Mesenchymal stem cell (in vitro differentiated cells and primary cell): ENCODE data around the gene ARHGAP23.

ENCODE experiments used
- DNase-seq: peaks from one replicate; pipeline ENCODE4 v3.0.0-alpha.2; 2013
- H2AFZ ChIP-seq: one replicate; pipeline ENCODE4 v1.6.1; 2013; ENCODE audit warnings: low read depth, mild to moderate bottlenecking, control low read depth, inconsistent platforms, low read length, moderate library complexity
- H2AK5ac ChIP-seq: 2 replicates; pipeline ENCODE4 v1.6.1; 2013; ENCODE audit warnings: low read length, moderate library complexity, mild to moderate bottlenecking, inconsistent platforms; ENCODE audit not compliant: severe bottlenecking
- H2BK120ac ChIP-seq: one replicate; pipeline ENCODE4 v1.6.1; 2013; ENCODE audit warnings: low read depth, mild to moderate bottlenecking, inconsistent platforms, low read length, moderate library complexity
- H2BK12ac ChIP-seq, 2 experiments: one replicate each; pipeline ENCODE4 v1.6.1; 2013; ENCODE audit warnings: inconsistent platforms in 2 of 2, low read length in 2 of 2, mild to moderate bottlenecking in 2 of 2, moderate library complexity in 2 of 2, control low read depth in 1 of 2
- H2BK15ac ChIP-seq: one replicate; pipeline ENCODE4 v1.6.1; 2013; ENCODE audit warnings: mild to moderate bottlenecking, low read depth, inconsistent platforms; ENCODE audit not compliant: poor library complexity, severe bottlenecking
- H2BK5ac ChIP-seq: 2 replicates; pipeline ENCODE4 v1.6.1; 2013; ENCODE audit warnings: low read depth, mild to moderate bottlenecking, low read length, control low read depth, inconsistent platforms; ENCODE audit not compliant: poor library complexity, severe bottlenecking
- H3K14ac ChIP-seq, 2 experiments: one replicate each; pipeline ENCODE4 v1.6.1; 2013; ENCODE audit warnings: inconsistent platforms in 2 of 2, low read length in 2 of 2, control low read depth in 1 of 2, mild to moderate bottlenecking in 1 of 2, moderate library complexity in 1 of 2
- H3K18ac ChIP-seq, 2 experiments: one replicate each; pipeline ENCODE4 v1.6.1; 2013; ENCODE audit warnings: inconsistent platforms in 2 of 2, low read length in 2 of 2, control low read depth in 1 of 2, low read depth in 1 of 2, mild to moderate bottlenecking in 1 of 2
- H3K23ac ChIP-seq, 2 experiments: one replicate each; pipeline ENCODE4 v1.6.1; 2013; ENCODE audit warnings: inconsistent platforms in 2 of 2, low read length in 2 of 2, mild to moderate bottlenecking in 2 of 2, moderate library complexity in 2 of 2, control low read depth in 1 of 2
- H3K27ac ChIP-seq: 2 replicates; pipeline ENCODE4 v1.5.1; 2013; ENCODE audit warnings: mild to moderate bottlenecking, moderate library complexity, low read length, control low read depth, inconsistent platforms; ENCODE audit not compliant: poor library complexity, severe bottlenecking
- H3K27me3 ChIP-seq, 2 experiments: 2 replicates each; pipeline versions ENCODE4 v1.6.1 to v1.7.0; 2013; ENCODE audit warnings: low read length in 2 of 2, mild to moderate bottlenecking in 2 of 2, moderate library complexity in 2 of 2, control low read depth in 1 of 2, inconsistent platforms in 1 of 2; ENCODE audit not compliant: control insufficient read depth in 1 of 2, insufficient read depth in 1 of 2
- H3K36me3 ChIP-seq, 2 experiments: 2 replicates each; pipeline versions ENCODE4 v1.6.1 to v1.7.0; 2013; ENCODE audit warnings: low read length in 2 of 2, control low read depth in 1 of 2, inconsistent platforms in 1 of 2, low read depth in 1 of 2, mild to moderate bottlenecking in 1 of 2; ENCODE audit not compliant: insufficient read depth in 2 of 2, control insufficient read depth in 1 of 2
- H3K4ac ChIP-seq, 2 experiments: one replicate each; pipeline ENCODE4 v1.6.1; 2013; ENCODE audit warnings: inconsistent platforms in 2 of 2, low read length in 2 of 2, mild to moderate bottlenecking in 2 of 2, moderate library complexity in 2 of 2, control low read depth in 1 of 2, low read depth in 1 of 2
- H3K4me1 ChIP-seq: 2 replicates; pipeline ENCODE4 v1.6.1; 2013; ENCODE audit warnings: low read depth, low read length, control low read depth; ENCODE audit not compliant: control insufficient read depth, insufficient read depth
- H3K4me2 ChIP-seq: 2 replicates; pipeline ENCODE4 v1.6.1; 2013; ENCODE audit warnings: low read length, mild to moderate bottlenecking, inconsistent platforms; ENCODE audit not compliant: poor library complexity, severe bottlenecking
- H3K4me3 ChIP-seq, 2 experiments: 2 replicates each; pipeline versions ENCODE4 v1.5.1 to v1.7.0; 2013; ENCODE audit warnings: low read length in 2 of 2, mild to moderate bottlenecking in 2 of 2, control low read depth in 1 of 2, low read depth in 1 of 2; ENCODE audit not compliant: insufficient read depth in 1 of 2
- H3K79me1 ChIP-seq: replicated peaks from 2 replicates; pipeline ENCODE4 v1.6.1; 2013; ENCODE audit warnings: mild to moderate bottlenecking, control low read depth, low read length, inconsistent platforms; ENCODE audit not compliant: poor library complexity, severe bottlenecking
- H3K9ac ChIP-seq: 2 replicates; pipeline ENCODE4 v1.7.0; 2013; ENCODE audit warnings: mild to moderate bottlenecking, low read length, moderate library complexity
- H3K9me3 ChIP-seq: 2 replicates; pipeline ENCODE4 v1.7.0; 2013; ENCODE audit warnings: mild to moderate bottlenecking, low read length; ENCODE audit not compliant: control insufficient read depth
- H4K8ac ChIP-seq: one replicate; pipeline ENCODE4 v1.6.1; 2013; ENCODE audit warnings: inconsistent platforms, mild to moderate bottlenecking, low read length, moderate library complexity
- H4K91ac ChIP-seq: one replicate; pipeline ENCODE4 v1.6.1; 2013; ENCODE audit warnings: mild to moderate bottlenecking, low read length, inconsistent platforms
- WGBS: methylation state at CpG from one replicate; pipeline ENCODE4 v1.1.7; 2013; ENCODE audit warnings: mixed read lengths; 5-methylcytosine and 5-hydroxymethylcytosine counted together

Gene ARHGAP23

GRCh38 chr17:38419508-38419981 is 8.7 kb upstream of the ARHGAP23 start:
- Histone ChIP-seq H3K4ac (no peak overlapping the region), H3K79me1 (no peaks in the 10 kb centered on the region), H3K4me2 (peak overlapping the region; percentile 84), H2BK15ac (no peak overlapping the region), H2BK5ac (no peak overlapping the region), H3K4me3 (peak overlapping the region in 1 of 2 experiments; percentile 18), H2BK120ac (no peak overlapping the region), H3K14ac (no peak overlapping the region), H3K9ac (no peak overlapping the region), H2BK12ac (no peak overlapping the region), H2AFZ (no peak overlapping the region), H4K8ac (no peak overlapping the region), H3K4me1 (peaks cover 33% of the 10 kb centered on the region), H3K18ac (no peak overlapping the region), H2AK5ac (no peak overlapping the region), H3K27ac (no peak overlapping the region), H3K36me3 (no peaks in the 10 kb centered on the region), H3K9me3 (no peaks in the 10 kb centered on the region), H4K91ac (no peak overlapping the region), H3K27me3 (peaks cover 43 to 65% of the 10 kb centered on the region in 2 experiments), H3K23ac (no peak overlapping the region)
- 3% methylated on average over 3 of the region's 10 CpGs for WGBS
- DNase-seq = no peak

DNA sequence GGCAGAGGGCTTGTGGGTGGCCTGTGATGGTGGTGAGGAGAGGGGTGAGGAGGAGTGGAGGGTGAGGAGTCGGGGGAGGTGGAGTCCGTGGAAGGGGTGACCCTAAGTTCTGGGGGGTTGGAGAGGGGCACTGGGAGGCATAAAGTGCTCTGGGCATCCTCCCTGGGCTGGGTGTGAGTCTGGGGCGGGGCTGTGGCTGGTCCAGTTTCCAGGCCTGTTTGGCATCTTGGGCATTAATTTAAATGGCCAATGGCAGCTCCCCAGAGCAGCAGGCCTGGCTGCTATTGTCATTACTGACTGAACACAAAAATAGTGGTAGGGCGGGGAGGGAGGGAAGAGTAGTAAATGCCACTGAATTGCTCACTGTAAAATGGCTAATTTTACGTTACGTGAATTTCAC is 7.7 kb upstream of the ARHGAP23 start:
- Histone ChIP-seq H3K9ac (no peak overlapping the region), H2AK5ac (no peak overlapping the region), H3K9me3 (no peaks in the 10 kb centered on the region), H3K36me3 (no peaks in the 10 kb centered on the region), H4K91ac (no peak overlapping the region), H3K23ac (no peak overlapping the region), H3K79me1 (no peaks in the 10 kb centered on the region), H3K4ac (no peak overlapping the region), H3K4me2 (no peak overlapping the region), H3K4me1 (peaks cover 33% of the 10 kb centered on the region), H3K27me3 (peaks cover 43 to 61% of the 10 kb centered on the region in 2 experiments), H4K8ac (no peak overlapping the region), H2BK5ac (no peak overlapping the region), H3K27ac (no peak overlapping the region), H2BK12ac (no peak overlapping the region), H3K4me3 (no peak overlapping the region), H2BK120ac (no peak overlapping the region), H2BK15ac (no peak overlapping the region), H3K14ac (no peak overlapping the region), H2AFZ (no peak overlapping the region), H3K18ac (no peak overlapping the region)
- DNase-seq = no peak
- 87% methylated on average over 6 of the region's 6 CpGs for WGBS

DNA sequence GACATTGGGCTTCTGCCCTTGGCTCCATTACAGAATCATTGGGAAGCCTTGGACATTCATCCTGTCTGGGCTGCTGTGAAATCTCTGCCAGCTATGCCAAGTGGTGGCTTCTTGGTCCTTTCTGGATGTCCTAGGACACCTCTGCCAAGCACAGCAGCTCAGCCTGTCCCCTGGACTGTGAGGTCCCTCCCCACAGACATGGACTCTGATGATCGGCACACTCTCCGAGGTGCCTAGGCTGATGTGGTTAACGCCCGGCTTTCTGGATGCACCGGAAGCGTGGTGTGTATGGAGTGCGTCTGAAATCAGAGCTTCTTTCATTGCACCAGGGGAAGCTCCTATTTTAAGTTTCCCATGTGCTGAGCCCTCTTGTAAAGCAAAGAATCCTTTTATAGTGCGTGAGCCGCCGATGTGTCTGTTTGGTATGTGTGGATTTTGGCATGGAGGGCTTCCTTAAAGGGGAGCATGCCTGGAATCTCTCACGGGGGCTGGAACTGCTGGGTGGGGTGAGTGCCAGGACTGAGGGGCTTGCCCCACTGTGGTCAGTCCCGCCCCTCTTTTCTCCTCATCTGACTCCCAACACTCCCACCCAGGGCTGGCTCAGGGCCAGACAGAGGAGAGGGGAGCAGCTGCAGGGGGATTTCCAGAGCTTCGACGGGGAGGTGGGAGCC is 7.0 kb upstream of the ARHGAP23 start:
- no peak overlapping the region for H3K27ac ChIP-seq
- H3K4me1 ChIP-seq = peaks cover 36% of the 10 kb centered on the region
- H3K4me3 ChIP-seq = peak overlapping the region in 1 of 2 experiments; percentile 1
- no peak for DNase-seq
- H3K79me1 ChIP-seq = no peaks in the 10 kb centered on the region
- 72% methylated on average over 11 of the region's 14 CpGs for WGBS
- H3K9me3 ChIP-seq = no peaks in the 10 kb centered on the region
- no peaks in the 10 kb centered on the region for H3K36me3 ChIP-seq
- peak overlapping the region; percentile 11 for H2AK5ac ChIP-seq
- H3K4ac ChIP-seq = no peak overlapping the region
- no peak overlapping the region for H2BK12ac ChIP-seq
- no peak overlapping the region for H4K91ac ChIP-seq
- H3K23ac ChIP-seq = no peak overlapping the region
- H3K18ac ChIP-seq = no peak overlapping the region
- H4K8ac ChIP-seq = no peak overlapping the region
- no peak overlapping the region for H3K9ac ChIP-seq
- peak overlapping the region; percentile 2 for H2BK15ac ChIP-seq
- H3K27me3 ChIP-seq = peaks cover 43 to 56% of the 10 kb centered on the region in 2 experiments
- H2BK120ac ChIP-seq = no peak overlapping the region
- H2BK5ac ChIP-seq = no peak overlapping the region
- no peak overlapping the region for H2AFZ ChIP-seq
- H3K14ac ChIP-seq = no peak overlapping the region
- H3K4me2 ChIP-seq = no peak overlapping the region

DNA sequence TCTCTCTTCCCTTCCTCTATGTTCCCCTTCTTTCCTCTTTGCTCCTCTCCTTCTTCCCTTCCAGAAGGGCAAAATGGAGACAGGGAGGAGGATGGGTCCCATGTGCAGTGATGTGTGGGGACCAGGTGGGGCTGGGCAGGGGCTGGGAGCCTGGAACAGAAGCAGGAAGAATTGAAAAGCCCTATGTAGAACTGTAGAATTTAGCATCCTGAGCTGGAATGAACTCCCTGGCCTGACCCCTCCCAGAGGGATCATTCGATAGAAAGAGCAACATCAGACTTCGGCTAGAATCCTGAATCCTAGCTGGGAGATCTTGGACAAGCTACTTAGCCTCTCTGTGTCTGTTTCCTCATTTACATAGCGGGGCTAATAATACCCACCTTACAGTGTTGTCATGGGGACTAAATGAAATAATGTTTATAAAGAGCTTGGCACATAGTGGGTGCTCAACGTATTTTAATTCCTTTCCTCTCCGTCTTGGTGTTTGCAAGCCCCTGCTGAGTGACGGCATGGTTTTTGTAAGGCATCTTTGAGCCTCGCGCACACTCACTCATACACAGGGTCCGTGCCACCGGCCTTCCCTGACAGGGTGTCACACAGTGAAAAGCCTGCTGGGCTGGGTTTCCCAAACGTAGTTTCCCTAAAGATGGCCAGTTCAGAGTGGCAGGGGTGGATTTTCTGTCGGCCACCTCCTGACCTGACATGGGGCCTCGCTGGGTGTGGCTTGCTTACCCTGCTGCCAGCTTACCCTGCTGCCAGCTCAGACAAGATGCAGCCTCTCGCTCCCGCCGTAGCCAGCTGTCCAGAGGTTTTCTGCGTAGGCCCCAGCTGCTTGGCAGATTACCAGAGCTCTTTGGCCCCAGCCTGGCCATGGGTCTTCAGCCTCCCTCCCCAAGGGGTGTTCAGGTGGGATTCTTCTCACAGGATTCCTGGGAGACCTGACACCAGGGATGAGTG is 6.1 kb upstream of the ARHGAP23 start:
- WGBS = 73% methylated on average over 16 of the region's 17 CpGs
- DNase-seq = no peak

More for the DNA sequence above, 6.1 kb upstream of the ARHGAP23 start:
- Histone ChIP-seq H3K27ac (no peak overlapping the region), H3K4me3 (no peak overlapping the region), H3K79me1 (no peaks in the 10 kb centered on the region), H3K18ac (no peak overlapping the region), H2BK120ac (no peak overlapping the region), H4K91ac (no peak overlapping the region), H3K27me3 (peaks cover 41 to 48% of the 10 kb centered on the region in 2 experiments), H2BK5ac (no peak overlapping the region), H3K23ac (no peak overlapping the region), H2BK15ac (no peak overlapping the region), H3K4me2 (no peak overlapping the region), H3K9ac (no peak overlapping the region), H2BK12ac (no peak overlapping the region), H3K4me1 (peaks cover 40% of the 10 kb centered on the region), H3K9me3 (no peaks in the 10 kb centered on the region), H4K8ac (no peak overlapping the region), H2AFZ (no peak overlapping the region), H3K4ac (no peak overlapping the region), H3K14ac (no peak overlapping the region), H2AK5ac (peak overlapping the region; percentile 11), H3K36me3 (no peaks in the 10 kb centered on the region)
